Measurements from ENCODE around the gene METTL24.
"Not testable (repeated sequence)": the region's sequence is repeated elsewhere in the genome, so short reads cannot be mapped to it uniquely, and the experiment has no call there.

The METTL24 gene

GRCh38 chr6:110358553-110359160 lies 508 bp upstream of the METTL24 start:
- H3K36me3 ChIP-seq (ENCODE audit: insufficient read depth, low read length) = no peaks in the 10 kb centered on the region
- peaks cover 5% of the 10 kb centered on the region for H3K4me1 ChIP-seq (ENCODE audit: control insufficient read depth, insufficient read depth, low read length)
- peak overlapping the region; percentile 90 for H3K4me2 ChIP-seq (ENCODE audit: low read length)
- H3K9me3 ChIP-seq (replicated peaks; ENCODE audit: low read length) = no peaks in the 10 kb centered on the region
- peak overlapping the region; percentile 62 for H3K4me3 ChIP-seq (ENCODE audit: low read length)
- H3K9ac ChIP-seq (ENCODE audit: low read depth, low read length) = no peak overlapping the region
- H3K27me3 ChIP-seq (ENCODE audit: control insufficient read depth, insufficient read depth, low read length) = peaks cover 77% of the 10 kb centered on the region

- H3K4me3 ChIP-seq (ENCODE audit: low read length) = peak overlapping the region; percentile 62
- no peak overlapping the region for H3K9ac ChIP-seq (ENCODE audit: low read depth, low read length)
- H3K27me3 ChIP-seq (ENCODE audit: control insufficient read depth, insufficient read depth, low read length) = peaks cover 74% of the 10 kb centered on the region
These were observed 868 bp downstream of the METTL24 start for GRCh38 chr6:110357298-110357663.

DNA sequence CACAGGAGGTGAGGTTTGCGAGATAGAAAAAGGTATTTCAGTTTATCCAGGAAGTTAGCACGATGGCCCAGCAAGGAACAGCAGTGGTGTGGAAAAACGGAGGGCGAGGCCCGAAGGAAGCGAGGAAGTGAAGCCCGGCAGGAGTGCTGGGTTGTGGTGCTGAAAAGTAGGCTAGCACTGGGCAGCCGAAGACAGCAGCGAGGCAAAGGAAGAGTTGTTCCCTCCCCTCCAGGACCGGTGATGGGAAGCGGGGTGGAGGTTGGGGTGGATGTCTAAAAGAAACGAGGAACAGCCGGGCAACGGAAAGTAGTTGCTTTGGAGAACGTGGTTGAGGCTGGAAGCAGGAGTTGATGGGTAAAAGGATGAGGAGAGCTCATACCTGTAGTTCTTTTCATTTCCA lies 1.4 kb downstream of the METTL24 start:
- Histone ChIP-seq H3K4me1 (ENCODE audit: control insufficient read depth, insufficient read depth, low read length) (peaks cover 5% of the 10 kb centered on the region), H3K4me2 (ENCODE audit: low read length) (no peak overlapping the region), H3K9ac (ENCODE audit: low read depth, low read length) (no peak overlapping the region), H3K36me3 (ENCODE audit: insufficient read depth, low read length) (no peaks in the 10 kb centered on the region), H3K4me3 (ENCODE audit: low read length) (no peak overlapping the region), H3K27me3 (ENCODE audit: control insufficient read depth, insufficient read depth, low read length) (peaks cover 69% of the 10 kb centered on the region), H3K9me3 (replicated peaks; ENCODE audit: low read length) (no peaks in the 10 kb centered on the region)

More at GRCh38 chr6:110357298-110357663, 868 bp downstream of the METTL24 start:
- Histone ChIP-seq H3K36me3 (ENCODE audit: insufficient read depth, low read length) (no peaks in the 10 kb centered on the region), H3K4me1 (ENCODE audit: control insufficient read depth, insufficient read depth, low read length) (peaks cover 5% of the 10 kb centered on the region), H3K4me2 (ENCODE audit: low read length) (peak overlapping the region; percentile 90), H3K9me3 (replicated peaks; ENCODE audit: low read length) (no peaks in the 10 kb centered on the region)

DNA sequence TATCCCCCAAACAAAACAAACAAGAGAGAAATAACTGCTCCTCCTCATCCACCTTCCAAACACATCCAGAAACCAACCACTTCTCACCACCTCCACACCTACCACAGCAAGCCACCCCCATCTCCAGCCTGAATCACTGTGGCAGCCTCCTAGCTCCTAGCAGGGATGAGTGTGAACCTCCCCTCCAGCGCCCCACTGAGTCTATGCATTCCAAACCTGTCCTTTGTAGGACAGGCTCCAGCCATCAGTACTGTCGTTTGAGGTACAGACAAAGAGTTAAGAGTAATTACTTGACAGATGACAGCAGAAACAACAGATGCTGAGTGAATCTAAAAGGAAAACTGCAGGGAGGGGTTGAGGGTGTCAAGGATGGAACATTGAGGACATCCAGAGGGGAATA lies 2.4 kb downstream of the METTL24 start:
- no peaks in the 10 kb centered on the region for H3K36me3 ChIP-seq (ENCODE audit: insufficient read depth, low read length)
- no peak overlapping the region for H3K4me3 ChIP-seq (ENCODE audit: low read length)
- H3K27me3 ChIP-seq (ENCODE audit: control insufficient read depth, insufficient read depth, low read length) = peaks cover 58% of the 10 kb centered on the region
- peaks cover 5% of the 10 kb centered on the region for H3K4me1 ChIP-seq (ENCODE audit: control insufficient read depth, insufficient read depth, low read length)
- no peak overlapping the region for H3K4me2 ChIP-seq (ENCODE audit: low read length)
- no peak overlapping the region for H3K9ac ChIP-seq (ENCODE audit: low read depth, low read length)
- no peaks in the 10 kb centered on the region for H3K9me3 ChIP-seq (replicated peaks; ENCODE audit: low read length)

DNA sequence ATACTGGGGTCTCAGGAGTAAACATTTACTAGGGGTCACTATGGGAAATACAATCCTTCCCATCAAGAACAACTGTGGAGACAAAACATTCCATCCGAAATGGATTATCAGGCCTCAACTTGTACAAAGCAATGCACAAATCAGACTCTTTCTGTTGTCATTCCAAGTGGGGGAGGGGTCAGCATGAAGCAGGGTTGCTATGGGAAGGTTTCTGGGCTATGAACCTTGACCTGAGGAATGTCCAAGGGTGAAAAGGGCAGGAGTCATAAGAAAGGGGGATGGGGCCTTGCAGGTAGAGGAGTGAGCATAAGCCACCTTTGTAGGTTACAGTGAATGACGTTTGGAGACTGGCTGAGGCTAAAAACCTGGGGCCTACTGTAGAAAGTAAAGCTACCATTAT lies 3.1 kb downstream of the METTL24 start:
- Histone ChIP-seq H3K4me1 (ENCODE audit: control insufficient read depth, insufficient read depth, low read length) (peaks cover 5% of the 10 kb centered on the region), H3K9ac (ENCODE audit: low read depth, low read length) (no peak overlapping the region)

DNA sequence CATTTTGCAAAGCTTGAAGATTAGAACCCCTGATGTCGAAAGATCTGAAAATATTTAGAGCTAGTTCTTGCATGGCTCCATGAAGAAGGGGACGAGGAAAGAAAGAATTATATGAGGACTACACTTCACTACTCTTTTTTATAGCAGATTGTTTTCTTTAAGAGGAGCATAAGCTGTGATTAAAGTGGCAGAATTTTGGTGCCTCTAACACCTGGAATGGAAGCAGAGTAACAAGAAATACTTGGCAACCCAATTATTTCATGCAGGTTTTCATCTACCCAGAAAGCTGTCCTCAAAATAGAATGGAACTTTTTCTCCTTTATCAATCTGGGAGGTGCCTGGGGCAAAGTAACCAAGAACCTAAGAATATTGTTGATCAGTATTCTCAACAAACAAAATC lies 4.0 kb downstream of the METTL24 start:
- H3K36me3 ChIP-seq (ENCODE audit: insufficient read depth, low read length) = no peaks in the 10 kb centered on the region
- H3K4me1 ChIP-seq (ENCODE audit: control insufficient read depth, insufficient read depth, low read length) = peaks cover 5% of the 10 kb centered on the region
- no peak overlapping the region for H3K4me3 ChIP-seq (ENCODE audit: low read length)
- no peaks in the 10 kb centered on the region for H3K9me3 ChIP-seq (replicated peaks; ENCODE audit: low read length)
- no peak overlapping the region for H3K9ac ChIP-seq (ENCODE audit: low read depth, low read length)
- H3K4me2 ChIP-seq (ENCODE audit: low read length) = no peak overlapping the region
- peaks cover 42% of the 10 kb centered on the region for H3K27me3 ChIP-seq (ENCODE audit: control insufficient read depth, insufficient read depth, low read length)

More for the DNA sequence above, 3.1 kb downstream of the METTL24 start:
- Histone ChIP-seq H3K4me2 (ENCODE audit: low read length) (no peak overlapping the region), H3K4me3 (ENCODE audit: low read length) (no peak overlapping the region), H3K27me3 (ENCODE audit: control insufficient read depth, insufficient read depth, low read length) (peaks cover 51% of the 10 kb centered on the region), H3K36me3 (ENCODE audit: insufficient read depth, low read length) (no peaks in the 10 kb centered on the region), H3K9me3 (replicated peaks; ENCODE audit: low read length) (no peaks in the 10 kb centered on the region)

DNA sequence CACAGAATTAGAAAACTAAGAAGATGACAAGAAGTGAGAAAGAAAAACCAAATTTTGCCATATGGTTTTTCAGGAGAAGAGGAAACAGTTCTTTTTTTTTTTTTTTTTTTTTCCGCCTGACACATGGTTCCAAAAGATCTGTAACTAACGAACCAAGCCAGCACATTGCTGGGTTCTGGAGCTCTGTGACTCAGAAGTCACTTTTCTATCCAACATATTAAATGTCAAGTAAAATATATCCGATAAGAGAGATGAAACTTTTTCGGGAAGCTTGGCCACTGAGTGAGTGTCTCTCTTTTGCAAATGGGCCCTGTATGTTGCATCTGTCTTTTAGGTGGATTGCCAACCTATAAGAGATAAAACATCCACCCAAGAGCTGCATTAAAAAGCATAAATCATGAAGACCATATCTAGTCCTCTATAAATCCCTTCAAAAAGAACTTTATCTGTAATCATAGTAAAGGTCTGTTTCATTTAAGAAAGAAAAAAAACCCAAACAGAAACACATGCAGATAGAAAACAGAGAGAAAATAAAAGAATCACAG lies 4.6 kb downstream of the METTL24 start:
- Histone ChIP-seq H3K36me3 (ENCODE audit: insufficient read depth, low read length) (no peaks in the 10 kb centered on the region), H3K9me3 (replicated peaks; ENCODE audit: low read length) (no peaks in the 10 kb centered on the region), H3K9ac (ENCODE audit: low read depth, low read length) (no peak overlapping the region), H3K27me3 (ENCODE audit: control insufficient read depth, insufficient read depth, low read length) (peaks cover 36% of the 10 kb centered on the region), H3K4me3 (ENCODE audit: low read length) (no peak overlapping the region), H3K4me2 (ENCODE audit: low read length) (no peak overlapping the region), H3K4me1 (ENCODE audit: control insufficient read depth, insufficient read depth, low read length) (peaks cover 5% of the 10 kb centered on the region)

DNA sequence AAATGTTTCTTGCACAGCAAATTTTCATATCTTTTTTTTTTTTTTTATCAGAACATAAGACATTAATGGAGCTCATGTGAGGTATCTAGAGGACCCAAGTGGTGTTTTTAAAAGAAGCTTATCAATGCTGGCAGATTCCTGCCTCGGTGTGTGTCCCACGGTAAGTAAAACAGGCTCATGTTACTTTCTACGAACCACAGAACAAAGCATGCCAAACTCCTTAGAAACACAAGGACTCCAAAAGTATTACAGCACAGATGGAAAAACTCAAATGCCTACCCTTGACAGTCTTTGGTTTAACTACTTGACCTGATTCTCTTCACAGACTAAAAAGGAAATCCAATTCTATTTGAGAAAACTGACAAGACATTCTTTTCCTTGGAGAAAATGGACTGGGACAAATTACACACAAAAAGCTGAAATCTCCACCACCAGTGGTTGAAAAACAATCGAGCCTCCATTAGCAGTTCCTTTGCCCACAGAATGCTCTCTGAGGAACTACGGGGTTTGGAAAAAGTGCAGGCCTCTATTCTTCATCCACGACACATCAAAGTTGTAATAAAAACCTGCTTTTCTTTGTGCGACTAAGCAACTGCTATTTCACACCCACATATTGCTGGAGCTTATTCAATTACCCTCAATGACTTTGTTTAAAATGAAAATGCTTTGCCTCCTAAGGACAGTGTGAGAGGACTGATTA lies 5.4 kb downstream of the METTL24 start:
- H3K9ac ChIP-seq (ENCODE audit: low read depth, low read length) = no peak overlapping the region
- H3K4me2 ChIP-seq (ENCODE audit: low read length) = no peak overlapping the region

GRCh38 chr6:110351986-110352385 lies 6.2 kb downstream of the METTL24 start:
- no peak overlapping the region for H3K9ac ChIP-seq (ENCODE audit: low read depth, low read length)
- no peaks in the 10 kb centered on the region for H3K36me3 ChIP-seq (ENCODE audit: insufficient read depth, low read length)
- H3K4me2 ChIP-seq (ENCODE audit: low read length) = no peak overlapping the region
- peaks cover 28% of the 10 kb centered on the region for H3K27me3 ChIP-seq (ENCODE audit: control insufficient read depth, insufficient read depth, low read length)
- H3K4me1 ChIP-seq (ENCODE audit: control insufficient read depth, insufficient read depth, low read length) = no peaks in the 10 kb centered on the region
- no peaks in the 10 kb centered on the region for H3K9me3 ChIP-seq (replicated peaks; ENCODE audit: low read length)
- H3K4me3 ChIP-seq (ENCODE audit: low read length) = no peak overlapping the region

More for the DNA sequence above, 5.4 kb downstream of the METTL24 start:
- Histone ChIP-seq H3K4me1 (ENCODE audit: control insufficient read depth, insufficient read depth, low read length) (peaks cover 5% of the 10 kb centered on the region), H3K4me3 (ENCODE audit: low read length) (no peak overlapping the region), H3K27me3 (ENCODE audit: control insufficient read depth, insufficient read depth, low read length) (peaks cover 35% of the 10 kb centered on the region), H3K9me3 (replicated peaks; ENCODE audit: low read length) (no peaks in the 10 kb centered on the region), H3K36me3 (ENCODE audit: insufficient read depth, low read length) (no peaks in the 10 kb centered on the region)

GRCh38 chr6:110351546-110351945 lies 6.6 kb downstream of the METTL24 start:
- no peaks in the 10 kb centered on the region for H3K4me1 ChIP-seq (ENCODE audit: control insufficient read depth, insufficient read depth, low read length)
- no peak overlapping the region for H3K4me3 ChIP-seq (ENCODE audit: low read length)

DNA sequence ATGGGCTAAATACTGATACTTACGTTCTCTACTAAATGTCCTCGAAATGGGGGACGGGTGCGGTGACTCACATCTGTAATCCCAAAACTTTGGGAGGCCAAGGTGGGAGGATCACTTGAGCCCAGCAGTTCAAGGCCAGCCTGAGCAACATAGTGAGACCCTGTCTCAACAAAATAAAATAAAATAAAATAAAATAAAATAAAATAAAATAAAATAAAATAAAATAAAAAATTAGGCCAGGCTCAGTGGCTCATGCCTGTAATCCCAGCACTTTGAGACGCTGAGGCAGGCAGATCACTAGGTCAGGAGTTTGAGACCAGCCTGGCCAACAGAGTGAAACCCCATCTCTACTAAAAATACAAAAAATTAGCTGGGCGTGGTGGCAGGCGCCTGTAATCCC lies 7.6 kb downstream of the METTL24 start:
- not testable (repeated sequence) for H3K9ac ChIP-seq (ENCODE audit: low read depth, low read length); H3K9me3 ChIP-seq (replicated peaks; ENCODE audit: low read length); H3K4me2 ChIP-seq (ENCODE audit: low read length); H3K4me1 ChIP-seq (ENCODE audit: control insufficient read depth, insufficient read depth, low read length); H3K36me3 ChIP-seq (ENCODE audit: insufficient read depth, low read length); H3K4me3 ChIP-seq (ENCODE audit: low read length)
- H3K27me3 ChIP-seq (ENCODE audit: control insufficient read depth, insufficient read depth, low read length) = peaks cover 17% of the 10 kb centered on the region

More at GRCh38 chr6:110351546-110351945, 6.6 kb downstream of the METTL24 start:
- peaks cover 24% of the 10 kb centered on the region for H3K27me3 ChIP-seq (ENCODE audit: control insufficient read depth, insufficient read depth, low read length)
- H3K9ac ChIP-seq (ENCODE audit: low read depth, low read length) = no peak overlapping the region
- no peaks in the 10 kb centered on the region for H3K9me3 ChIP-seq (replicated peaks; ENCODE audit: low read length)
- H3K4me2 ChIP-seq (ENCODE audit: low read length) = no peak overlapping the region
- no peaks in the 10 kb centered on the region for H3K36me3 ChIP-seq (ENCODE audit: insufficient read depth, low read length)
